SK-N-SH (cell line): ENCODE data around the gene DYNC2H1.

Experiments used
- NFIC ChIP-seq: IDR thresholded peaks from 2 replicates; pipeline ENCODE4 v1.4.0; 2012; ENCODE audit warnings: borderline replicate concordance
- POLR2AphosphoS5 ChIP-seq: IDR thresholded peaks from 2 replicates; pipeline ENCODE4 v1.6.1; 2012; ENCODE audit warnings: low read depth, low read length
- TAF1 ChIP-seq: IDR thresholded peaks from 2 replicates; pipeline ENCODE4 v1.6.1; 2012; ENCODE audit warnings: low read depth, mild to moderate bottlenecking, low read length, moderate library complexity, borderline replicate concordance
- TCF12 ChIP-seq: IDR thresholded peaks from 2 replicates; pipeline ENCODE4 v1.4.0; 2012
- TF ChIP-seq, protein P1 (sequence below): fragments of 200-600 bp; sonication (generic); IDR thresholded peaks from 2 replicates; pipeline ENCODE4 v1.6.1; 2017; ENCODE audit warnings: antibody characterized with exemption, mild to moderate bottlenecking, moderate library complexity

DNA sequence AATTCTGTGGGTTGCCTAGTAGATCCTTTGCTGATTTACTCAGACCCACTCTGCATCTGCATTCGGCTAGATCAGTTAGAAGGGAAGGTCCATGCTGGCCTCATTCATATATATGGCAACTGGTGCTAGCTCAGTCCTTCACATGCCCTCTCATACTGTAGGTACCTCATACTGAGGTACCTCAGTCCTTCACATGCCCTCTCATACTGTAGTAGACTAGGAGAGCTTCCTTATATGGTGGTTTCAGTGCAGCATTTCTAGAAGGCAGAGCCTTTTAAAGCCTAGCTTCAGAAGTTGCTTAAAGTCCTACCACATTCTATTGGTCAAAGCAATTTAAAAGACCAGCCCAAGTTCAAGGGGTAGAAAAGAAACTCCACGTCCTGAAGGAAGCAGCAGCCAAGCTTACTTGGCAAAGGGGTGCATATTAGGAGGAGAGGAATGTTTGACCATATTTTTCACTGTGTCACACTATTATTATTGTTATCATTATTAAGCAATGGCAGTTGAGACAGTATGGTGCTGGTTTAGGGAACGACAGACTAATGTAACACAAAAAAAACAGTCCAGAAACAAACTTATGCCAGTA is 356.4 kb downstream of the DYNC2H1 start:
- TF ChIP-seq, protein P1, sequence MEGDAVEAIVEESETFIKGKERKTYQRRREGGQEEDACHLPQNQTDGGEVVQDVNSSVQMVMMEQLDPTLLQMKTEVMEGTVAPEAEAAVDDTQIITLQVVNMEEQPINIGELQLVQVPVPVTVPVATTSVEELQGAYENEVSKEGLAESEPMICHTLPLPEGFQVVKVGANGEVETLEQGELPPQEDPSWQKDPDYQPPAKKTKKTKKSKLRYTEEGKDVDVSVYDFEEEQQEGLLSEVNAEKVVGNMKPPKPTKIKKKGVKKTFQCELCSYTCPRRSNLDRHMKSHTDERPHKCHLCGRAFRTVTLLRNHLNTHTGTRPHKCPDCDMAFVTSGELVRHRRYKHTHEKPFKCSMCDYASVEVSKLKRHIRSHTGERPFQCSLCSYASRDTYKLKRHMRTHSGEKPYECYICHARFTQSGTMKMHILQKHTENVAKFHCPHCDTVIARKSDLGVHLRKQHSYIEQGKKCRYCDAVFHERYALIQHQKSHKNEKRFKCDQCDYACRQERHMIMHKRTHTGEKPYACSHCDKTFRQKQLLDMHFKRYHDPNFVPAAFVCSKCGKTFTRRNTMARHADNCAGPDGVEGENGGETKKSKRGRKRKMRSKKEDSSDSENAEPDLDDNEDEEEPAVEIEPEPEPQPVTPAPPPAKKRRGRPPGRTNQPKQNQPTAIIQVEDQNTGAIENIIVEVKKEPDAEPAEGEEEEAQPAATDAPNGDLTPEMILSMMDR: no peak
- TF ChIP-seq POLR2AphosphoS5 (no peak), NFIC (no peak), TAF1 (no peak), TCF12 (no peak)
